PC-3 (cell line): ENCODE measurements around the gene QRICH2. TPM values are rescaled to one million over a fixed set of nuclear protein-coding genes. Genes with fewer than 3 reads are reported as not detected.
"Not testable (repeated sequence)": the region's sequence is repeated elsewhere in the genome, so short reads cannot be mapped to it uniquely, and the experiment has no call there.

Experiments
- ATAC-seq: fragments of 200-7000 bp; cut with Tn5 transposase; 2 replicates; pipeline ENCODE4 v1.9.1; 2020; ENCODE audit warnings: mild to moderate bottlenecking, moderate library complexity
- BruUV-seq: library from RNA; stranded (reverse); fragments of 400-500 nt; replicated peaks from 2 replicates; lab custom pipeline; 2021; lab: Mats Ljungman, UMichigan
- CTCF ChIA-PET: fragments of 300-600 bp; sonication (Branson Sonifier 250); formaldehyde crosslinking; loops from one replicate; lab custom pipeline; 2022; ENCODE audit warnings: antibody characterized with exemption; lab: Charles Lee
- POLR2A ChIA-PET: fragments of 300-600 bp; sonication (Branson Sonifier 250); formaldehyde crosslinking; loops from one replicate; lab custom pipeline; 2022; ENCODE audit warnings: antibody characterized with exemption; ENCODE audit not compliant: unreplicated experiment; lab: Charles Lee
- DNase-seq: peaks from one replicate; pipeline ENCODE4 v3.0.0-alpha.2; 2015
- H2AFZ ChIP-seq: fragments of 300-600 bp; sonication (generic); 2 replicates; pipeline ENCODE4 v1.6.0; 2016; ENCODE audit warnings: antibody characterized with exemption, low read length
- H3F3A ChIP-seq: fragments of 300-600 bp; sonication (generic); one replicate; pipeline ENCODE4 v1.6.0; 2017; ENCODE audit warnings: antibody characterized with exemption, low read length, control low read depth, mild to moderate bottlenecking; ENCODE audit not compliant: unreplicated experiment
- H3K27ac ChIP-seq: fragments of 300-600 bp; sonication (generic); 2 replicates; pipeline ENCODE4 v1.5.1; 2016; ENCODE audit warnings: mild to moderate bottlenecking, low read length
- H3K27me3 ChIP-seq: fragments of 300-600 bp; sonication (generic); 2 replicates; pipeline ENCODE4 v1.6.1; 2016; ENCODE audit warnings: low read length, mixed read lengths
- H3K36me3 ChIP-seq: fragments of 300-600 bp; sonication (generic); 2 replicates; pipeline ENCODE4 v1.6.1; 2016; ENCODE audit warnings: low read depth, mixed run types, low read length, mixed read lengths
- H3K4me1 ChIP-seq: fragments of 300-600 bp; sonication (generic); 2 replicates; pipeline ENCODE4 v1.5.1; 2016; ENCODE audit warnings: low read length; ENCODE audit not compliant: insufficient read depth
- H3K4me2 ChIP-seq: fragments of 300-600 bp; sonication (generic); 2 replicates; pipeline ENCODE4 v1.6.0; 2016; ENCODE audit warnings: low read length
- H3K4me3 ChIP-seq: fragments of 300-600 bp; sonication (generic); 2 replicates; pipeline ENCODE4 v1.5.1; 2016; ENCODE audit warnings: mild to moderate bottlenecking, low read length, mixed read lengths
- H3K79me2 ChIP-seq: fragments of 300-600 bp; sonication (generic); 2 replicates; pipeline ENCODE4 v1.6.1; 2017; ENCODE audit warnings: low read length, mixed read lengths
- H3K9ac ChIP-seq: fragments of 300-600 bp; sonication (generic); 2 replicates; pipeline ENCODE4 v1.6.0; 2016; ENCODE audit warnings: mild to moderate bottlenecking, low read length
- H3K9me2 ChIP-seq: fragments of 300-600 bp; sonication (generic); replicated peaks from 2 replicates; pipeline ENCODE4 v1.6.1; 2016; ENCODE audit warnings: mixed run types, low read length, mixed read lengths
- H3K9me3 ChIP-seq: fragments of 300-600 bp; sonication (generic); 2 replicates; pipeline ENCODE4 v1.6.1; 2016; ENCODE audit warnings: low read length, mixed read lengths
- H4K20me1 ChIP-seq: fragments of 300-600 bp; sonication (generic); 2 replicates; pipeline ENCODE4 v1.6.1; 2016; ENCODE audit warnings: low read length, mixed read lengths
- EZH2 ChIP-seq: fragments of 300-600 bp; sonication (generic); IDR thresholded peaks from one replicate; pipeline ENCODE4 v1.6.1; 2017; ENCODE audit warnings: antibody characterized with exemption, mild to moderate bottlenecking, low read length; ENCODE audit not compliant: unreplicated experiment
- EZH2phosphoT487 ChIP-seq: fragments of 300-600 bp; sonication (generic); IDR thresholded peaks from 2 replicates; pipeline ENCODE4 v1.6.1; 2018; ENCODE audit warnings: mild to moderate bottlenecking, antibody characterized with exemption, low read length, borderline replicate concordance
- intact Hi-C: fragments of 100-400 bp; cut with micrococcal nuclease; formaldehyde crosslinking; loops from 2 replicates; pipeline ENCODE4 v1.9.0; 2023
- total RNA-seq: library from RNA; depleted of rRNA; stranded (reverse); fragments of >200 nt; gene quantifications from 2 replicates; pipeline ENCODE4 v1.2.3, GENCODE V29; 2014
- TF ChIP-seq, protein P1 (sequence below): fragments of 300-600 bp; sonication (generic); conservative IDR thresholded peaks from 2 replicates; pipeline ENCODE4 v1.5.1; 2017; ENCODE audit warnings: antibody characterized with exemption, low read depth, mild to moderate bottlenecking, low read length

Gene QRICH2
- total RNA-seq, 1 experiment from 2014 or later: 2.2 TPM

DNA sequence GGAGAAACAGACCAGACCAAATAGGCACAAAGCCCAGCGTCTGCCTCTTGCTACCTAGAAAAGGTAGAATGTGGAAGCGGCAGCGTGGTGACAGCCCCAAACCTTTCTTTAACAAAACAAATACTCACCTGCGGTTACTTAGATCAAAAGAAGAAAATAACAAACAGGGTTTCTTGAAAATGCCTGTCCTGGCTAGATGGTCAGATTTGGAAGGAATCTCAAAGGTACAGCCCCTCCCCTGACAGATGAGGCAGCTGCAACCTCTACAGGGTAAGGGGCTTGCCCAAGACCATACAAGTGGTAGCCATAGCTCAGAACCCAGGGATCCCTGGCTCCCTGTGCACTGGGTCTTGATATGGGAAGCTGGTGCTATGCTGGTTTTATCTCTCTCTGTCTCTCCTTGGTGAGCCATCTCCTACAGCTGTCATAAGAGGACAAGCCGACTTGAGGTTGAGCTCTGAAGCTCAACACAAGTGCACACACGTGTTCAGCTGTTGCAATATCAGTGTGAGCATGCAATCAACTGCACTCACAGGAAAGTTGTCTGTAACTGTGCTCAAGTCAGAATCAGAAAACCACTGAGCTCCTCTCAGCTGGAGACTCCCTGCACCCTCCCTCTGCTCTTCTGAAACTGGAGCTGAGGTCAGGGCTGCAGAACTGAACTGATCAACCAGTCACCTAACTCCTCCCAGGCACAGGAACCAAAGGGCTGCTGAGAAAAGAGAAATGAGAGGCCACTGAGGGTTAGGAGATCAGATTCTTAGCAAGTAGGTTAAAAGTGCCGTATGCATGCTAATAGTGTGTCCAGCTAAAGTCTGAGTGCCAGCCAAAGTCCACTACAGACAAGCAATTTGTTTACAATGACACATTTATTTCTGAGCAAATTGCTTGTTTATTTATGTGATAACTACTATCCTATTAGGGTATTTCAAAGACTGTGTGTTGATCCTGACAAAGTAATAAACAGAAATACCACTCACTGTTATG, 61.7 kb downstream of the QRICH2 start:
- ATAC-seq (peak; percentile 56), DNase-seq (no peak)
- CTCF ChIA-PET: interaction anchor here (0.5 to 1.9 kb wide), 3 partner anchors 33 to 143 kb away, joined by 5 to 12 read pairs (median 5); partner anchors contain the start of gene EXOC7
- Histone ChIP-seq H3K27me3 (no peaks in the 10 kb centered on the region), H2AFZ (no peak overlapping the region), H3K79me2 (no peaks in the 10 kb centered on the region), H3K4me3 (no peak overlapping the region), H3F3A (no peaks in the 10 kb centered on the region), H3K27ac (no peak overlapping the region), H3K9me3 (no peaks in the 10 kb centered on the region), H3K9me2 (no peaks in the 10 kb centered on the region), H3K9ac (no peak overlapping the region), H3K4me2 (no peak overlapping the region), H4K20me1 (no peaks in the 10 kb centered on the region), H3K36me3 (no peaks in the 10 kb centered on the region), H3K4me1 (peaks cover 20% of the 10 kb centered on the region)
- BruUV-seq: no TSS peak
- intact Hi-C loops: no loop called here
- POLR2A ChIA-PET: interaction anchor here (0.6 kb wide), 1 partner anchor 19 kb away, joined by 4 read pairs; the partner anchor contains the start of gene UBALD2
- TF ChIP-seq, protein P1, sequence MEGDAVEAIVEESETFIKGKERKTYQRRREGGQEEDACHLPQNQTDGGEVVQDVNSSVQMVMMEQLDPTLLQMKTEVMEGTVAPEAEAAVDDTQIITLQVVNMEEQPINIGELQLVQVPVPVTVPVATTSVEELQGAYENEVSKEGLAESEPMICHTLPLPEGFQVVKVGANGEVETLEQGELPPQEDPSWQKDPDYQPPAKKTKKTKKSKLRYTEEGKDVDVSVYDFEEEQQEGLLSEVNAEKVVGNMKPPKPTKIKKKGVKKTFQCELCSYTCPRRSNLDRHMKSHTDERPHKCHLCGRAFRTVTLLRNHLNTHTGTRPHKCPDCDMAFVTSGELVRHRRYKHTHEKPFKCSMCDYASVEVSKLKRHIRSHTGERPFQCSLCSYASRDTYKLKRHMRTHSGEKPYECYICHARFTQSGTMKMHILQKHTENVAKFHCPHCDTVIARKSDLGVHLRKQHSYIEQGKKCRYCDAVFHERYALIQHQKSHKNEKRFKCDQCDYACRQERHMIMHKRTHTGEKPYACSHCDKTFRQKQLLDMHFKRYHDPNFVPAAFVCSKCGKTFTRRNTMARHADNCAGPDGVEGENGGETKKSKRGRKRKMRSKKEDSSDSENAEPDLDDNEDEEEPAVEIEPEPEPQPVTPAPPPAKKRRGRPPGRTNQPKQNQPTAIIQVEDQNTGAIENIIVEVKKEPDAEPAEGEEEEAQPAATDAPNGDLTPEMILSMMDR: no peak
- no peak for TF ChIP-seq EZH2

DNA sequence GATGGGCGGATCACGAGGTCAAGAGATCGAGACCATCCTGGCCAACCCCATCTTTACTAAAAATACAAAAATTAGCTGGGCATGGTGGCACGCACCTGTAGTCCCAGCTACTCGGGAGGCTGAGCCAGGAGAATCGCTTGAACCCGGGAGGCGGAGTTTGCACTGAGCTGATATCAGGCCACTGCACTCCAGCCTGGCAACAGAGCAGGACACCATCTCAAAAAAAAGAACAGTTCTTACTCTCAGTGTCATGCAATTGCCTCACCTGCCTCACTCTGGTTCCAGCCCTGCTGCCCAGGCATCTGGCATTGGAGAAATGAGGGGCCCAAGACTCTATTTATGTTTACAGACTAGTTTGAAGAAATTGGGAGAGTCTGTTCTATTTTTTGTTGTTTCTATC, 63.4 kb downstream of the QRICH2 start:
- CTCF ChIA-PET: interaction anchor here (0.7 kb wide), 1 partner anchor 78 kb away, joined by 4 read pairs; no protein-coding TSS in a partner anchor
- not testable (repeated sequence) for ATAC-seq, H3K27me3 ChIP-seq

DNA sequence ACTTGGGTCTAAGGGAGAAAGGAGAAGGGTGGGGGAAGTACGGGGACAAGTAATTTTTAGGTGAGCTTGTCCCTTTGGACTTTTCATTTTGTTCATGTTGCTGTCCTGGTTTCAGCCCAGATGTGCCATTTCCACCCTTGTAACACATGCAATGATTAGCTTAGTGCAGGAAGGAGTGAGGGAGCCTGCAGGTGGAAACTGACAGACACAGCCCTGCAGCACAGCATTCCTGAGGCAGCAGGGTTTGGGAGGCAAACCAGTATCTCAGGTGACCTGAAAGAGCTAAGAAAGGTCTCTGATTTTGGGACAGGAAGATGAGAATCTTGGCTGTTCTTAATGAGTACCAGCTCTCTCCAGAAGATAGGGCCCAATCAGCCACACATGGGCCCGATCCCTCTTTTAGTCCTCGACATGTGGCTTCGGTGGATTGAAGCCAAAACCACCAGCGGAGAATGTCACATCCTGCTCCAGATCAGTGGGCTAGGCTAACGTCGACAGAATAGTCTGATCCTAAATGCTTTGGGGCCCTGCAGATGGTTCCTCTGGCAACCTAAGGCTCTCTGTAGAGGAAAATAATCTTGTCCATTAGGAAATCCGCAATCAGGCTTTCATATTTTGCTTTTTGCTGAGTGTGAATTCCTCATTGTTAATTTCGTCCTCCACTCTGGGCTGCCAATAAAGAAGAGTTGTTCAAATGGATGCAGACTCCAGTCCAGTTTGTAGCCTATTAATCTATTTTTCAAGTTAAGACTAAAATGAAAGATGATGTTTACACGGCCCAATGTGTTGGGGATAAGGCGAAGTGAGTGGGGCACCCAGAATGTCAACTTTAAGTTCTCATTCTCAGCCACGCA, 64.0 kb downstream of the QRICH2 start:
- H3K79me2 ChIP-seq: no peaks in the 10 kb centered on the region
- H4K20me1 ChIP-seq: no peaks in the 10 kb centered on the region
- H3K36me3 ChIP-seq: no peaks in the 10 kb centered on the region
- no peak overlapping the region for H3K4me2 ChIP-seq
- no peak overlapping the region for H2AFZ ChIP-seq
- no TSS peak for BruUV-seq
- intact Hi-C loops: no loop called here
- no peak for ATAC-seq
- no peak for DNase-seq
- TF ChIP-seq EZH2phosphoT487 (no peak), EZH2 (no peak)
- TF ChIP-seq, protein P1: no peak
- no peaks in the 10 kb centered on the region for H3K9me3 ChIP-seq
- H3K27me3 ChIP-seq: no peaks in the 10 kb centered on the region
- H3K9ac ChIP-seq: no peak overlapping the region
- CTCF ChIA-PET: no interaction called here
- no peaks in the 10 kb centered on the region for H3F3A ChIP-seq
- no peak overlapping the region for H3K4me3 ChIP-seq
- peaks cover 25% of the 10 kb centered on the region for H3K4me1 ChIP-seq
- H3K27ac ChIP-seq: no peak overlapping the region
- H3K9me2 ChIP-seq: no peaks in the 10 kb centered on the region
- POLR2A ChIA-PET: interaction anchor here (0.6 kb wide), 2 partner anchors 8 to 10 kb away, joined by 4 to 5 read pairs; no protein-coding TSS in a partner anchor

More for the DNA sequence above, 63.4 kb downstream of the QRICH2 start:
- intact Hi-C loops, BruUV-seq, H3K4me2 ChIP-seq, POLR2A ChIA-PET, H3K79me2 ChIP-seq, H3K9me2 ChIP-seq, DNase-seq, H3K36me3 ChIP-seq, H4K20me1 ChIP-seq, H3K9ac ChIP-seq, H3K27ac ChIP-seq, H3K4me3 ChIP-seq, H2AFZ ChIP-seq, H3F3A ChIP-seq, H3K9me3 ChIP-seq: not testable (repeated sequence)
- peaks cover 23% of the 10 kb centered on the region for H3K4me1 ChIP-seq
